NCI-H2029 (cell line): ENCODE measurements around the gene INS.

Source experiments
- DNase-seq: peaks from one replicate; lab custom pipeline; 2025; lab: John Stamatoyannopoulos, UW

Gene INS

GRCh38 chr11:2114430-2115241, 46.4 kb downstream of the INS start:
- no peak for DNase-seq

GRCh38 chr11:2113776-2114175, 47.2 kb downstream of the INS start:
- no peak for DNase-seq

- no peak for DNase-seq
Measured at GRCh38 chr11:2110521-2110920, 50.5 kb downstream of the INS start.
